HK-2 (cell line): ENCODE measurements around the gene TLE5.
A peak's percentile ranks its signal among the peaks of the same experiment; 100 is the strongest.

Experiments
- DNase-seq: peaks from one replicate; pipeline ENCODE4 v3.0.0-alpha.2; 2018; ENCODE audit not compliant: unreplicated experiment

The TLE5 gene

GRCh38 chr19:3062165-3063105, at the start of gene TLE5:
TLE5 (minus strand) TSS chr19:3062495; CDS start chr19:3062200, 295 bp downstream.
- DNase-seq = peak; percentile 45

- no peak for DNase-seq
Observed at GRCh38 chr19:3111586-3112247, 49.4 kb upstream of the TLE5 start.

DNA sequence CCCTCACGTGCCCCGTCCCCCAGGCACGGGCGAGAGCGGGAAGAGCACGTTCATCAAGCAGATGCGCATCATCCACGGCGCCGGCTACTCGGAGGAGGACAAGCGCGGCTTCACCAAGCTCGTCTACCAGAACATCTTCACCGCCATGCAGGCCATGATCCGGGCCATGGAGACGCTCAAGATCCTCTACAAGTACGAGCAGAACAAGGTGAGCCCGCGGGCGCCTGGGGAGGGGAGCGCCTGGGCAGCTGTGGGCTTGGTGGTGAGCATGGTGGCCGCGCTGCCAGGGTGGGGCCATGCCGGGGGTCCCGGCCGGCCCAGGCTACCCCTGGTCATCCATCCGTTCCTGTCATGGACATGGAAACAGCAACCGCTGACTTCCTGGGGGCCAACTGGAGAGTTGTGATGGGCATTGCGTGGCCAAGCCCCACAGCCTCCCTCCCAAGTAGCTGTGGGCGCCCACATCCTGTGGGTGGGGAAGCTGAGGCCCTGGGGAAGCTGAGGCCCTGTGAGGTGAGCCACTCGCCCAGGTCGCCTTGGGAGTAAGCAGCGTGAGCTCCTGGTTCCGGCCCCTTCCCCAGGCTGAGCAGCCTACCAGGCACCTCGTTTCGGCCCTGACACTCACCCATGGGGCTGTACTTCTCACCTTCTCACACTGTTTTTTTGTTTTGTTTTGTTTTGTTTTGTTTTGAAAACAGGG, 48.0 kb upstream of the TLE5 start:
- DNase-seq = no peak

DNA sequence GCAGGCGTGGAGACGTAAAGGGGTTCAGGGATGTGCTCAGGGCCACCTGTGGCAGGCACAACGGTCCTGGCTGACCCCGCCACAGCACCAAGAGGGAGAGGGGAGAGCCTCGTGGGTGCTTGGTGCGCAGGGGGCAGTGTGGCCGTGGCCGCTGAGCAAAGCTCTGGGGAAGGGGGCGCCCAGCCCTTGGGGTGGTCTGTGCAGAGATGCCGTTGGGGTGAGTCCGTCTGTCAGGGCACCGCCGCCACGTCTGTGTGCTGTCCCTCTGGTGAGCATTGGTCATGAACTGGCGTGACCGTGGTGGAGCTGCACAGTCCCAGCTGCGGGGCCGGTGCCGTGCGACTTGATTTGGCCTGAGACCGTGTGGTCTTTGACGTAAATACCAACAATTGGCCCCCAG, 47.2 kb upstream of the TLE5 start:
- no peak for DNase-seq

DNA sequence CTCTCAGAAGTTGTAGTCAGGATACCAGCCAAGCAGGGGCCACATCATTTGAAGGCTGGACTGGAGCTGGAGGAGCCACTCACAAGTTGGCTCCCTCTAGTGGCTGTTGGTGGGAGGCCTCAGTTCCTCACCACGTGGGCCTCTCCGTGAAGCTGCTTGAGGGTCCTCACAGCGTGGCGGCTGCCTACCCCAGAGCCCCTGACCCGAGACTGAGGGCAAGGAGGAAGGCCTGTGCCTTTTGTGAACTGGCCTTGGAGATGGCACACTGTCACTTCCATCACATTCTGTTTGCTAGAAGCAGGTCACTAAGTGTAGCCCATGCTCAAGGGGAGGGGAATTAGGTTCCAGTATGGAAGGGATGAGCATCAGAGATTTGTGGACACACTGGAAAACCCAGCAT, 46.5 kb upstream of the TLE5 start:
- DNase-seq = peak; percentile 44

GRCh38 chr19:3107658-3108057, 45.4 kb upstream of the TLE5 start:
- no peak for DNase-seq

- no peak for DNase-seq
Observed at GRCh38 chr19:3106509-3107141, 44.3 kb upstream of the TLE5 start.

GRCh38 chr19:3105641-3106508, 43.6 kb upstream of the TLE5 start:
- DNase-seq = no peak

DNA sequence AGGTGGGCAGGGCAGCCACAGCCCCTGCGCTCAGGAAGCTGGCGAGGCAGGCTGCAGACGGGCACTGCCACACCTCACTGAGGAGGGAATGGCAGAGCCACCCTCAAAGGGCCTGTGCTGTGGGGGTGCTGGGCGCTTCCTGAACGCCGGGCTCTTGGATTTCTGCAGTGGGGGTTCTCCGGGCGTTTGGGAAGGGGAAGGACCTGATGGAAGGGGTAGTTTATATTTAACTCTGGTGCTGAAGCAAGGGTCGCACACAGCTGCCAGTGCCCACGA, 42.4 kb upstream of the TLE5 start:
- no peak for DNase-seq

DNA sequence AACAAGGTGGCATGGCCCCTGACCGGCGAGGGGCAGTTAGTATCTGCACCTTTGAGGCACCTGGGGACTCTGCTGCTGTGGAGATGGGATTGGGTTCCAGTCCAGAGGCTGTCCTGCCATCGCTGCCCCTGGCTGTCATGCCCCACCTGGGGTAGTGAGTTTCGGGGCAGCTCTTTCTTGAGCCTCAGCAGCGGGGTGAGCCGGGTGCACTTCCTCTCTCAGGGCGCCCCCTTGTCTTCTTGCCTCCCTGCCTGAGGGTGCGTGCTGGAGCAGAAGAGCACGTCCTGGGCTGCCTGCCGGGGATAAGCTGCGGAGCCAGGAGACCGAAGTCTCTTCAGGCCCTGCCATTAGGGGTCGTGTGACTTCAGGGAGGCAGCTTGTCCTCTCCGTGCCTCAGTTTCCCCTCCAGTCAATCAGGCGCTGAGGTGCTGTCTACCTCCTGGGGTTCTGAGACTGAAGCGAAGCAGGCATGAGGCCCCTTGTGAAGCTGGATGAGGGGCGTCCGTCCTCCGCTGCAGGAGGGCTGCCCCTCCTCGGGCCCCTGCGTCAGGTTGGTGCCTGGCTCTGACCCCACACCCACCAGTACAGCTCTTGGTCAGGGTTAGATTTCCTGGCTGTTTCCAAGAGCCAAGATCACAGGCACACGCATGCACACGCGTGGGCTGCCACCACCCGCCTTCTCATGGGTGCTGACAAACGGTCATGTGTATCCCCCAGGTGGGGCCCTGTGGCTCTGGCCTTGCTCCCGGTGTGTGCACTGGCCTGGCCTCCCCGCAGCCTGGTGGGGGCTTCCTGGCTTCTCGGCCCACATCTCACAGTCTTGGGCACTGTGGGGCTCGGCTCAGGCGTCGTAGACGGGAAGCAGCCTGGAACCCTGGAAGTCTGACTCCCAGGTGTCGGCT, 40.2 kb upstream of the TLE5 start:
- no peak for DNase-seq

- no peak for DNase-seq
Observed at GRCh38 chr19:3100747-3101730, 38.7 kb upstream of the TLE5 start.

- no peak for DNase-seq
Observed at GRCh38 chr19:3100331-3100730, 38.0 kb upstream of the TLE5 start.

DNA sequence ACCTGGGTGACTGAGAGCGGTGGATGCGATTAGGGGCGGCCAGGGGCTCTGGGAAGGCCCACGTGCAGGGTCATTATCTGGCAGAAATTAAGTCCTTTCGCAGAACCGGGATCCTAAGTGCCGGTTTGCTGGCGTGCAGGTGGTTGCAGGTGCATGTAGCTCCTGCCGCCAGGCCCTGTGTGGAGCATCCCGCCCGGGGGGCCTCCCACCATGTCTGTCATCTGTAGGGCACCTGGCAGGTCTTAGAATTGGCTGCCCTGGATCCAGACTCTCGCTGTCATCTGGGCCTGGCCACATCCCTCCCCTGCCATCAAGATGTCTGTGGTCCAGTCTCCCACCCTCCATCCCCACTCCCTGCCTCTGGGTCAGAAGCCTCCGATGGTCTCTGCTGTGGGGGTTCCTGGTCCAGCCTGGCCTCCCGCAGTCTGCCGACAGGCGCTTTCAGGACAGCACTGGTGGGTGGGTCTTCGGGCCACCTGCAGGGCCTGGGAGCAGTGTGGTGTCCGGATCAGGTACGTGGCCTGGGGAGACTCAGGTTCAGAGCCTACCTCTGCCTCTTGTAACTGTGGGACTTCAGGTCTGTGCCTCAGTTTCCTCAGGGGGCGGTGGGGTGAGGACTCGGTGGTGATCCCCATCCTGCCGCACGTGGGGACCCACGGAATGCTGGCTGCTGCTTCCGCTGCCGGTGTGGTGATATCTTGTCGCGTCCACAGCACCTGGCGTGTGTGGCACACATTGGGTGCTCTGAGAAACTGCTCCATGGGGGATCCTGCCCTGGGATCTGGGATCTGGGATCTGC, 37.3 kb upstream of the TLE5 start:
- no peak for DNase-seq

- DNase-seq = no peak
Observed at GRCh38 chr19:3098515-3099346, 36.4 kb upstream of the TLE5 start.

- DNase-seq = no peak
Observed at GRCh38 chr19:3098141-3098514, 35.8 kb upstream of the TLE5 start.

DNA sequence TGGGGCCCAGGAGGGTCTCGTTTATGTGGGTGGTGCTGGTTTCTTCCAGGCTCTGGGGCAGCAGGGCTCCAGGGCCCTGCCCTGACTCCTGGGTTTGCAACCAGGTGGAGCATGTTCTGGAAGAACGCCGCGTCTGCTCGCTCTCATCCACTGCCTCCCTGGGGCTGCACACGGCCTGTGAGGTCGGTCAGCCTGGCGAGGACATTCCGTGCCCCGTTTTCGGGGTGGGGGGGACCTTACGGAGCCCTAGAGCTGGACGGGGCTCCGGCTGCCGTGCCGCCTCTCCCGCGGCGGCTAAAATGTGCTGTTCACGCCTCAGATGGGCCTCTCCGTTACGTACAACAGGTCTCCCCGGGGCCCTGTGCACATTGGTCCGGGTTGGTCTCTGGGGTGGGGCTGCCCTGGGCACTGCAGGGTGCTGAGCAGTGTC, 35.2 kb upstream of the TLE5 start:
- DNase-seq = no peak

DNA sequence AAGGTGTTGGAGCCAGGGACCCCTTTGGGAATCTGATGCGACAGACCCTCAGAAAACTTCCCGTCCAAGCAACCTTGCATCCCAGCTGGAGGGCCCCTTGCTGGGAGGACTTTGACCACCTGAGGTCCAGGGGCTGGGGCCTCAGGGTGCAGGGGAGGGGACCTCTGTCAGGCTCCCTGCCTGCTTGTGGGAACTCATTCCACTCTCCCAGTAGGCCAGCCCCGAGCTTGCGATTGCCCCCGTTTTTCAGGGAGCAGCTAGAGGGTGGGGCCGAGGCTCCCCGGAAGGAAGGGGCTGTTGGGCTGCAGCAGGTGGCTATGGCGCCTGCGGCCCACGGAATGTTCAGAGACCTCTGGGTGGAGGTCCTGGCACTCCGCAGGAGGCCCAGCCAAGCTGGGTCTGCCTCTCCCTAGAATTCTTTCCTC, 34.6 kb upstream of the TLE5 start:
- DNase-seq = no peak
